Stomach (tissue), 4 donors: ENCODE measurements around the gene LUZP2.

ENCODE experiments used
- CTCF ChIP-seq, 7 experiments: fragments of 450-650 bp in 4 of 7; fragments of 200-600 bp in 3 of 7; sonication (generic) in 3 of 7; IDR thresholded peaks; one replicate each; pipeline ENCODE4 v1.5.1; 2016 to 2019; ENCODE audit warnings: antibody characterized with exemption in 7 of 7, control low read depth in 2 of 7, mild to moderate bottlenecking in 1 of 7
- EP300 ChIP-seq: sonication (generic); formaldehyde crosslinking; IDR thresholded peaks from one replicate; pipeline ENCODE4 v1.6.1; 2017; ENCODE audit warnings: antibody characterized with exemption
- POLR2AphosphoS5 ChIP-seq, 3 donors: sonication (generic); formaldehyde crosslinking; IDR thresholded peaks; one replicate each; pipeline ENCODE4 v1.6.1; 2016; ENCODE audit warnings: antibody characterized with exemption in 3 of 3

- TF ChIP-seq CTCF (IDR thresholded peaks at IDR 0.05) (no peak), EP300 (no peak), POLR2AphosphoS5 (IDR thresholded peaks at IDR 0.05) (no peak)
These were observed 75.5 kb downstream of the LUZP2 start for GRCh38 chr11:24572376-24572775.
